ENCODE results near the gene NYNRIN.
A peak's percentile ranks its signal among the peaks of the same experiment; 100 is the strongest.

The NYNRIN gene

DNA sequence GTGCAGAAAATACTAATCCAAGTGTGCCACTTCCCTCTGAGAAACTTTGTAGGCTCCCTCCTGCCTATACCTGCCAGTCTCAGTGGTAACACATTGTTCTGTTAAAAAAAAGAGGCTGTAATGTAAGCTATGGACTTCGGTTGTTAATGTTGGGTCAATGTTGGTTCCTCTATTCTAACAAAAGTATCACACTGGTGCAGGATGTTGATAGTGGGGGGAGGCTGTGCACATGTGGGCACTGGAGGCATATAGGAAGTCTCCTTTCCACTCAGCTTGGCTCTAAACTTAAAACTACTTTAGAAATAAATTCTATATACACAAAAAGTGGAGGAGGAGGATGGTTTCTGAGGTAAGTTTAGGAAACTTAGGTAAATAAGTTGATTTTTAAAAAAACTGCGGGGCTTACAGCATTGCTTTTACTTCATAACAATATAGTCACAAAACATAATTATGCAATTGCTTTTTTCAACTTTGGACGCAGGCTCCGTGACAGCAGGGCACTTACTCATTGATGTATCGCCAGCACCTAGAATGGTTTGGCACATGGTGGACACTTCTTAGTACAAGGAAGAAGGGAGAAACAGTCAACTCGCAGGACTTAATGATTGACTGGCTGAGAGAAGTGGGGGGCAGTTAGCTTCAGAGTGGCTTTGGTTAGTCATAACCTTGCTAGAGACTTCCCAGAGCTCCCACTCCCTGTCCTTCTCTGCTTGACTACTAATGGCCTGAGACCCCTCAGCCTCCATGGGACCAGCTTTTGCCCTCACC lies 7.9 kb upstream of the NYNRIN start:
- DNase-seq, result no peak

DNA sequence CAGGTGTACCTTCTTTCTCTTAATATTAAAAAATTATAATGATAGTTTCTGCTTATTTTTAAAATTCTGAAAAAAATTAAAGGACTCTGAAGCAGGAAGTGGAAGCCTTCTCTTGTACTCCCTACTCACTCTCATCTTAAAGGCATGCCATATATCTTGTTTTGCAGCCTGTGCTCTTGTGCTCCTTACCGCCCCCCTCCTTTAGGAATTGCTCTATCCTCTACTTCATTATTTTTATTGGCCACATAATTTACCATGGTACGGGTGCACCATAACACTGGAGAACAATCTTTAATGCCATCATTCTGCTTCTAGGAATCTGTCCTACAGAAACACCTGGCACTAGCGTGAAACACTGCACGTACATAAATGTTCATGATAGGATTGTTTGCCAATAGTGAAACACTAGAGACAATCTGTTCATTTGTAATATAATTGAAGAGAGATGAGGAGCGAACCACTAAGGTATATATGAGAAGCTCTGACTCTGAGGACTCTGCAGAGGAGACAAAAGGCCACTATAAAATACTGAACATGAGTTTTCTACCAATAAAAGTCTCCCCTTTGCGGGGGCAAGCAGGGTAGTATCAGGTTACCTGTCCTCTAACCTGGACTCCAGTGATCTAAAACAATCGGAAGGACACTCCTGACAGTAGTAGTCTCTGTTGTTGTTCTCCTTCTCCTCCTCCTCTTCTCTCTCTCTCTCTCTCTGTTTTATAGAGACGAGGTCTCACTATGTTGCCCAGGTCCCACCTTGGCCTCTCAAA lies 6.3 kb upstream of the NYNRIN start:
- DNase-seq, result no peak

DNA sequence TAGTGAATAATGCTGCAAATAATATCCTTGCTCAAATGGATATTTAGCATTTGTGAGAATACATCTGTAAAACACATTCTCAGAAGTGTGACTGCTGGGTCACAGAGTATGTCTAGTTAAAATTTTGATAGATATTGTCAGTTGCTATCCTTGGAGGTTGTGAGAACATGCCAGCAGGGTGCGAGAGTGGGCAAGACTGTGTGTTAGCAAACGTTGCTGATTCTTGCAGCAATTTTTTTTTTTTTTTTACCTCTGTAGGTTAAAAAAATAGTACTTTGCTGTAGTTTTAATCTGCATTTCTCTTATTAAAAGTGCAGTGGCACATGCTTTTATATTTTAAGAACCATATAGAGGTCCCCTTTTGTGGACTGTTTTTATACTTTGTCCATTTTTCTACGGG lies 4.5 kb upstream of the NYNRIN start:
- DNase-seq, result no peak

DNA sequence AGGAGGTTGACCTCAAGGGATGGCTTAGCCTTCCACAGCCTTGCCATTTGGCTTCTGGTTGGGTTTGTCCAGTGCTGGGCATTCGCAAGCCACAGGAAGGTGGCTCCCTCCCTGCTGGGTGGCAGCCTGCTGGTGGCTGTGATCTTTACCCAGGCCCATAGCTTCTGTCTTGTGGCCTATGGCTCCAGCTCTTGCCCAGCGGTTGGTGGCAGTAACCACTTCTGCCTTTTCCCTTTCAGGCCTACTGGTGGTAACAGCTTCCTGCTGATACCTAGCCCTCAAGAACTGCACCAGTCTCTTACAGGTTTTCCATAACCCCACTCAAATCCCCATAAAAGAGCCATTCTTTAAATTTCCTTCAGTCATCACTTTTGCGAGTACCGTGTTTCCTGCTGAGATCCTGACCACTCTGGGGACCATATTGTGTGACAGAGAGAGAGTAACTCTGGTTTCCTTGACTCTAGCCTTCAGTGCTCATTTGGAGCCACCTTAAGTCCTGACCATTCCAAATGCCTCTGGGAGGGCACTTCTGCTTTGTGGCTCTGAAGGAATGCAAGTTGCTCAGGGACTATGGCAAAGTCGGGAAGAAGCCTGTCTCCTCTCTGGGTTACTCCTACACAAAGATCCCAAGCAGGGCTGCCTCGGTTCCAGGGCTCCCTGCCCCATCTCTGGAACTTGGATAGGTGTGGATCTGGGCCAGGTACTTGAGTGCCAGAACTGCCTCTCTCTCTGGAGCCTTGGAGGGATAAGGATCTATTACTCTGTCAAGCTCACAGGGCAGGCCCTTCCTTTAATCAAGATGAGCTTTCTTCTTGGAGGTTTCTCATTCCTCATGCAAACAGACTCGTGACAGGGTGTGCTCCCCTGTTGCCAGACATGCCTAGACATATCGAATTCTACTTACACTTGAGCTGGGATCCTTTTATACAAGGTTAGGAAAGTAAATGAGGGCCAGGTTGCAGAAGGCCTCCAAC lies 2.9 kb upstream of the NYNRIN start:
- no peak for DNase-seq

DNA sequence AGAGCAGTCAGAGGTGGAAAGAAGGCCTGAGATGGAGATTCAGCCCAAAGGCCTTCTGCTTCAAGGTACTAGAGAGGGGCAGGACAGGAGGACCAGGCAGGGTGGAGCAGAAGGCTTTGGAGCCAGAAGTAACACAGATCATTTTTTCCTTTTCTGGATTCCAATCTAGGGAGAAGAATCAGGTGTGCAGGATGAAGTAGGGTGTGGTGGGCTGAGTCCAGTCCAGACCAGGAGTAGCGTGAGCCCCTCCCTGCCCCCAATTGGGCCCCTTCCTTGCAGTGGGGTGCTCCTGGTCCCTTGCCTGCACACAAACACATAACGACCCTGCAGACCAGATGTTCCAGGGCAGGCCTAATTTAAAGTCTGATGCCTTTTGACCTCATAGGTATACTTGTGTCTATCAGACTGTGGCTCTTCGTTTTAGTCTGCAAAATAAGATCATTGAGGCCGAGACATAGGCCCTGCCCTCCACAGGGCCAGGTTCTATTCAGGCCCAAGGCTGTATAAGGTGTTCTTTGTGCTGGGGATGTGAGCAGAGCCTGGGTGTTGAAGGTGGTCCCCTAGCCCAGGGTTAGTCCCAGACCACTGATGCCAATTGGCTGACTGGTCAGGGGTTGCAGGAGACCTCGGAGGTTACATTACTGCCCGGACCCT lies 1.0 kb upstream of the NYNRIN start:
- DNase-seq, result no peak

DNA sequence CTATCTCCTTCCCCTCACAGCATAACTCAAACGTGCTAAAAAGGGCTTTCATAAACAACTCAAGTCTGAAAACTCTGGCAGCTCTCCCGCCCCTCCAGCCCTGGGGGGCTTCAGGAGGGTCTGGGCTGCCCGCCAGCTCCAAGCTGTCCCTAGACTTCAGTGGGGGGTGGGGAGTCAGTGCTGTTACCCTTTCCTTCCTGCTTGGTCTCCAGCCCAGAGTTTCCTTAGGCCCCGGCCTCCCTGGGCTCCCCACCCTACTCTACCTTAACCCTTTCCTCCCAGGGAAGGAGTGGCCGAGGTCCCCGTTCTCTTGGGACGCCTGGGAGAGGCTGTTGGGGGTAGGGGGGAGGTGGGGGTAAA lies 530 bp upstream of the NYNRIN start:
- DNase-seq, result peak in 1 of 56 donors; percentile 35

DNA sequence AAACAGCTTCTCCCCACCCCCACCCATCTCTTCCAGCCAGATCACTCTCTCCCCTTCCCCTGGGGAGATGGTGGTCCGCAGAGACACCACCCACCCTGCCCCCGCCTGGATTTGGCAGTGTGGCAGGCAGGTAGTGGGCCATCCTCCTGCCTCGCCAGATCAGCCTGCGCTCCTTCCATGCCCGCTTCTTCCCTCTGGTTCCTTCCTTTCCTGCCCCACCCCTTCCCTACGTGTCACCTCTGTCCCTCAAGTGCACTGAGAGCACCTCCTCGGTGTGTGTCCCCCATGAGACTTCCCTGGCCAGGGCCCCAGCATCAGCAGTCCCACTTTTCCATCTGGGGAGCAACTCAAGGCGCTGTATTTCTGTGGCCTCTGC lies 632 bp downstream of the NYNRIN start:
- peak in 1 of 56 donors; percentile 48 for DNase-seq

DNA sequence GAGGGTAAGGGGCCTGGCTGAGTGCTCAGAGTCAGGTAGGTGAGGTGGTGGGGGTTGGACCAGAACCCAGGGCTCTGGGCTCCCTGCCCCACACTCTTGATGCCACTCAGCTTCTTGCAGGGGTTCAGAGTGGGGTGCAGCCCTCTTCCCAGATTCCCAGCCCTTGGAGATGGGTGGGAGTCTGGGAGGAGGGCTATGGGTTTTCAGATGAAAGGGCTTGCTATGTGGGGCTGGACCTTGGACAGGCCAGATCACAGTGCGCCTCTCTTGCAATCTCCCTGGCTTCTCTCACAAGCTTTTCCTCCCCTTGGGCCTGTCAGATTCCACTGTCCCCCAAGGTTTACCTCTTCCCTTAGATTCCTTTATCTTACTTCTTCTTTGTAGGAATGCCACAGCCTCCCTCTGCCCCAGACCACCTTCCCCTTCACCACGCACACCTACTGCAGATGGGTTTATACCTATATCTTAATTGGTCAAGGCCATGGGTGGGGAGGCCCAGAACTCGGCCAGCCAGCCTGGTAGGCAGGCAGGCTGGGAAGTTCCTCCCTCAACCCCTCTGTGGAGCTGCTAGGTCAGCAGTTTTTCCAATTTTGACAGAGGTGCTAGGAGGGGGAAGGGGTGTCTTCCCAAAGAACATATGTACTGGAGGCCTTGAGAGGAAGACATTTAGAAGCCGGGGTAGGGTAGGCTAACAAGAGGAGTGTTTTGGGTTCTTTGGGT lies 1.4 kb downstream of the NYNRIN start:
- no peak for DNase-seq

DNA sequence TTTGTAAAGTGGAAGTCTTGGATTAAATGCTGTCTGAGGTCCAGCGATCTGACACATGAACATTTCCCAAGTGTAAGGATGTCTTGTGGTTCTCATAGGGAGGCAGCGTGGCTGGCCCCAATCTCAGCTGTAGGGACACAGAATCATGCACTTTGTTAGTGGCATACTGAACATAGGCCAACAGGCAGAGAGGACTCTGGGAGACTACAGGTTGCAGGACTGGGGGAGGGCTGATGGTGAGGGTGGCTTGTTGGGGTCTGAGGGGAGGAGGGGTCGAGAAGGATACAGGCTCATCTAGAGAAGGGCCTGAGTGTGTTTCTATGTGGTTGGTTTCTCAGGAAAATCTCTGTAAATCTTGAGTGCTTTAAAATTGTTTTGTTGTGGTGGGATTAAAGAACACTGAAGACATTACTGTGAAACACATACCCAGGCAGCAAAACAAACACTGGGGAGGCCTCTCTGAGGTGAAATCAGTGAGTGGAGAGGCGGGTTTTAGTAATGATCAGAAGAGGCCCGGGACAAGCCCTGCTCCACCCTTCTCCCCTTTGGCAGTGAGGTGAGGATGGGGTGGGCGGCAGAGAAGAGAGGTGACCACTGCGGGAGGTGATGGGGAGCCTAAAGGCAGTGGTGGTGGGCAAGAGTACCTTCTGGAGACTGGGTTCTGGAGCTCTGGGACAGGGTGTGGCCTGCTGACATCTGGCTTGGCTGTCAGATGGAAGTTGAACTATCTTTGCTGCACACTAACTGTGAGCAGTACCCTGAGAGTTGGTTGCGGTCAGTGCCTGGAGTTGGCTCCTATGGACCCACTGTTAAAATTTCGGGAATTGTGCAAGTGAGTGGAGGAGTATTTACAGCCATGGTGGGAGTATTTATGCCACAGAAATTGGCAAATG lies 3.3 kb downstream of the NYNRIN start:
- DNase-seq, result no peak

DNA sequence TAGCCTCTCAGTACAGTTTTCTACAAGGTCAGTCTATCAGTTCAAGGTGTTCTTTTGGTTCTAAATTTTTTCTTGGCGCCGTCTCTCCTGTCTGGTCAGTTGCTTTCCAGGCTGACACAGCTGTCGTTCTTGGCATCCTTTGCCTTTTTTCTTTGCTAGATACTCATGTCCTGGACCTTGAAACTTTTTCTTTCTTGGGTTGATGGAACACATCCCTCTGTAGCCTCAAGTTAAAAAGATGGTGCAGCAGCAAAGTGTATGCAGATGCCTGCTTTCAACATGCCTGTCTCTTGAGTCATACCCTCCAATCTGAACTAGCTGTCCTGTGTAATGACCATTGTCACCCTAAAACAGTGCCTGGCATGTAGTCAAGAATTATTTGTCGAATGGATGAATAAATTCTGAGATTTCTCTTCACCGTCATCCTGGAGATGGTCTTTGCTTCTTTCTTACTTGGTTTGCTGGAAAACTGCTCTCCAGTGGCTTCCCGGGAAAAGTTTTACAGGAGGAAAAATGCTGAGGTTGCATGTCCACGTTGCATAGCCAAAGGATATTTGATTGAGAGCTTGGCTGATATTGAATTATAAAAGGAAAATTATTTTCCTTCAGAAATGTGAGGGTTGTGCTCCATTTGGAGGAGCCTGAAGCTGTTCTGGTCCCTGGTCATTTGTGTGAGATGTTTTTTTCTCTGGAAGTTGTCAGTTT lies 4.6 kb downstream of the NYNRIN start:
- DNase-seq, result no peak

DNA sequence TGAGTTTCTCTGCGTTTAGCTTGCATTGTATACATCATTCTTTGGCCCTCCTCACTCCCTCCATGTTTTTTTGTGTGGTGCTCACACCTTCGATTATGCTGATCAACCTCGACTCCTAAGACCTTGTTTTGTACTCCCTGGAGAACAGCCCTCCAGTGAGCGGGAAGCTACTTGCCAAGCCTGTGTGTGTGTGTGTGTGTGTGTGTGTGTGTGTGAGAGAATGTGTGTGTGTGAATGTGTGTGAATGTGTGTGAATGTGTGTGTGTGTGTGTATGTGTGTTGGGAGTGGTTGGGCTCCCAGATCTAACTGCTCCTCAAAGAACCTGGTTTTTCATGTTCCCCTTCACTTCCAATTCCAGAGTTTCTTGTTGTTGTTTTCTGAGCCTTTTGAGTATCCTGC lies 6.0 kb downstream of the NYNRIN start:
- no peak for DNase-seq

DNA sequence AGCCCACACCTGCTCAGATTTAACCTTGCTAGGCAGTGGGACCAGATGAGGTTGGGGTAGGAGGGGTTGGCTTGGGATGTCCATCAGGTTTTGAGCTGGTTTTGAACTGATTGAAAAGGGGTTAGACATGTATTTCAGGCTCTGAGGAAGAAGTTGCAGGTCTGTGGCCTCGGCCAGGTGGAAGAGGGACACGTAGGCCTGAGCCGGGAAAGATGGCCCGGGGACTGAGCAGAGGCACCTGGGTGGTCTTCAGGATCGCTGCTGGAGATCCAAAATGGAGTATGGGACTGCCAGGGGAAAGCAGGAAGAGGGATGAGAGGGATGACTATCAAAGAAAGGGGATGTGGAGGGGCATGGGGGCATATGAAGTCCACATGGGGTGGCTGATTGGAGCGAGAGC lies 7.6 kb downstream of the NYNRIN start:
- no peak for DNase-seq

DNA sequence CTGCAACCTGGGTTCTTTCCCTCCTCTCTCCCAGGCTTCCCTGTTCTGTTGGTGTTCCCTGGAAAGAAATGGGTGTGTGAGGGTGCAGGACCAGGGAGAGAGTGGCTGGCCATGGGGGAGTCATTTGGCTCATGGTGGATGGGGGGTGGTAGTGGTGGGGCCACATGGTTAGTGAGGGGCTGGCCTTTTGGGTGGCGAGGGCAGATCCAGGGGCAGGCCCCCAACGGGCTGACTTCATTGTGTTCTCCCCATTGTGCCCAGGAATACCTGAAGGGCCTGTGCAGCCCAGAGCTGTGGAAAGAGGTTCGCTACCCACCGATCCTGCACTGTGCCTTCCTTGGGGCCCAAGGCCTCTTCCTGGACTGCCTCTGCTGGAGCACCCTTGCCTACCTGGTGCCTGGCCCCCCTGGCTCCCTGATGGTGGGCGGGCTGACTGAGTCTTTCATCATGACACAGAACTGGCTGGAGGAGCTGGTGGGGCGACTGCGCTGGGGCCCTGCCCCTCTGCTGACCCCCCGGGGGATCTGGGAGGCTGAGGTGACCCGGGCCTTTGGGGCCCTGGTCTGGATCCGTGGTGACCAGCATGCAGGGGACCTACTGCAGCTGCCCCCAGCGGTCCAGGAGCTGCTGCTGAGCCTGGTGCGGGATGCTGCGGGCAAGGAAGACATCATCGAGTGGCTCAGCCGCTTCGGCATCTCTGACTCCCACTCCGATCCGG lies 9.0 kb downstream of the NYNRIN start:
- no peak for DNase-seq

DNA sequence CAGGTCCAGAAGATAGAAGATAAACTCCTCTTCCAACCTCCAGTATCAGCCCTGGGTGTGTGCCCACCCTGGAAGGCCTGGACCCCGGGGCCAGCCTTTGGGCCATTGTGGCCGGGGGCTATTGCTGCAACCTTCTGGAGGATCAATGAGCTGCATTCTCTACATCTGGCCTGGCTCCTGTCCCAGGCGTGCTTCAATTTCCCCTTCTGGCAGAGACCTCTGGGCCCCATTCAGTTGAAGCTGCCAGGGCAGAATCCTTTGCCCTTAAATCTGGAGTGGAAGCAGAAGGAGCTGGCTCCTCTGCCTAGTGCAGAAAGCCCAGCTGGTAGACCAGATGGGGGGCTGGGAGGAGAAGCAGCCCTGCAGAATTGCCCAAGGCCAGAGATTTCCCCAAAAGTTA lies 10.0 kb downstream of the NYNRIN start:
- no peak for DNase-seq

DNA sequence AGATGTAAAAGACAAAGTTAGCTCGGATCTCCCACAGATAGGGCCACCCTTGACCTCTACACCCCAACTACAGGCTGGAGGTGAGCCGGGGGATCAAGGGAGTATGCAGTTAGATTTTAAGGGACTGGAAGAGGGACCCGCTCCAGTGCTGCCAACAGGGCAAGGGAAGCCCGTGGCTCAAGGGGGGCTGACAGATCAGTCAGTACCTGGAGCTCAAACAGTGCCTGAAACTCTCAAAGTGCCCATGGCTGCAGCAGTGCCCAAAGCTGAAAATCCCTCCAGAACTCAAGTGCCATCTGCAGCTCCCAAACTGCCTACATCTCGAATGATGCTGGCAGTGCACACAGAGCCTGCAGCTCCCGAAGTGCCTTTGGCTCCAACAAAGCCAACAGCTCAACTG lies 10.4 kb downstream of the NYNRIN start:
- DNase-seq, result no peak

DNA sequence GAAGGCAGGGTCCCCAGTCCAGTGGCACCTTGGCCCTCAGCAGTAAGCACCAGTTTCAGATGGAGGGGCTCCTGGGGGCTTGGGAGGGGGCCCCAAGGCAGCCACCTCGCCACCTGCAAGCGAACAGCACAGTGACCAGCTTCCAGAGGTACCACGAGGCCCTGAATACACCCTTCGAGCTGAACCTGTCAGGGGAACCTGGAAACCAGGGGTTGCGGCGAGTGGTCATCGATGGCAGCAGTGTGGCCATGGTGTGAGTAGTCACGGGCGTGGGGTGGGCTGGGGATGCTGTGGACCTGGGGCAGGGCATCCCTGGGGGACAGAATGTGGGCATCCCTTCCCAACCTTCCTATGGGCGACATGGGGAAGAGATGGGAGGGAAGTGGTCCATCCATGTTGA lies 11.2 kb downstream of the NYNRIN start:
- DNase-seq, result no peak

DNA sequence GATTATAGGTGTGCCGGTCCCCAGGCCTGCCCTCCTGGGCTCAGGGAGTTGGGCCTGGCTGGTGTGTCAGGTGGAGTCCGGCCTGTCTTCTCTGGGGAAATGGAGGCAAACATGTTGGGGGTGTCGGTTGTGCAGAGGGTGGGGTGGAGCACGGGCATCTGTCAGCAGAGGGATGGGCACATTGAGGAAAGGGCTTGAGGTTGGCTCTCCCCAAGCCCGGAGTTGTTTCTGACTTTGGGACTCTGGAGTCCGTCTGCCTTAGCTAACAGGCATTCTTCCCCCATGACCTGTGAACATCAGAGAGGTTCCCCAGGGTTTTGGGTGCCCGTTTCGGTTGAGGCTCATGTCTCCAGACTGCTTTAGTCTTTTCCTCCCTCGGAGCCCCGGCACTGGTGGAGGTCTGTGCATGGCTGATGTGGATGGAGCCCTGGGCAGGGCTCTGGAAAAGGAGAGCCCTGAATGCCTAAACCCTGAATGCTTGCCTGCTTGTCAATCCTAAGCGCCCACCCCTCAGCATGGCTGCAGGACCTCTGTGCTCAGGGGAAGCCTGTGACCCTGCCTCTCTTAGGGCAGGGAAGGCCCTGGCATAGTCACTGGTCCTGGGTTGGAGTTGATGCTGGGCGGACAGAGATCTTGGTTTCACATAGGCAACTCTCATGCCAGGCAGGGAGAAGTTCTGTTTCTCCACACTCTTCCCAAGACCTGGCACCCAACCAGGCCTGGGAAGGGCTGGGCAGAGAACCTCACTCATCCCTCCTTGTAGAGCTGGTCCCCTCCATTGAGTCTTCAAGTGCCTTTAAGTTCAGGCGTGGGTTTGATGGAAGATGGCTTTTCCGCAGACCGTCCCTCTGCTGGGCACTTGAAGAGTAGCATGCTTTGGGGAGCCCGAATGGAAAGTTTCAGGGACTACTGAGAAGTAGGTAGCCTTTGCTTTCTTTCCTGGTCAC lies 12.9 kb downstream of the NYNRIN start:
- DNase-seq, result no peak
